ENCODE results near the gene AGO3.

DNA sequence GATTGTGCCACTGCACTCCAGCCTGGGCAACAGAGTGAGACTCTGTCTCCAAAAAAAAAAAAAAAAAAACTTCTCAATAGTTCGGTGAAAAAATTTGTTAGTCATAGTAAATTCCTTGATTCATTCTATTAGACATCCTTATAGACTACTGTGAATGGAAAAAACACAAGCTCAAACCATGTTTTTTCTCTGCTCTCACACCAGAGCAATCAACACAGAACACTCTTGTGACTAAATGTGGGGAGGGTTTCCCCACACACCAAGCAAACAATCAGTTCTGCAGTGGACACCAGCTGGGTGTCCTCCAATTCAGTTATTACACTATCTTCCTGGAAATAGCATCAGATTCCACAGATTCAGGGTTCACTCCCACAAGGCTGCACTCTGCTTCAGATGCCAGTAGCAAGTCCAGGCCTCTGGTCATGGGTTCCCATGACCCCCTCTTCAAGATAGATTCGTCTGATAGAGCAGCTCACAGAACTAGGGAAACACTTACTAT is 83.9 kb downstream of the AGO3 start:
- TF ChIP-seq CTCF (IDR thresholded peaks at IDR 0.05; ENCODE audit: low read depth, low read length) = no peak
- TF ChIP-seq POLR2A (IDR thresholded peaks at IDR 0.05; ENCODE audit: extremely low read depth, insufficient read length) = no peak
- no peak for TF ChIP-seq MYC (IDR thresholded peaks at IDR 0.05; ENCODE audit: low read depth, low read length)
